Keratinocyte (primary cell): ENCODE measurements around the gene CASP7.

Experiments
- CTCF ChIP-seq, 3 experiments: IDR thresholded peaks in 1 of 3; conservative IDR thresholded peaks in 1 of 3; optimal IDR thresholded peaks in 1 of 3; 2 replicates in 2 of 3; 3 replicates in 1 of 3; pipeline versions ENCODE3 to v1.5.1; 2011; ENCODE audit warnings: low read length in 3 of 3, mild to moderate bottlenecking in 3 of 3, moderate library complexity in 2 of 3, control low read depth in 1 of 3, inconsistent platforms in 1 of 3; ENCODE audit not compliant: insufficient read depth in 2 of 3; ENCODE audit errors: extremely low read depth in 1 of 3
- EZH2 ChIP-seq: IDR thresholded peaks from one replicate; pipeline ENCODE4 v1.6.1; 2012; ENCODE audit warnings: inconsistent platforms, mild to moderate bottlenecking, low read length, moderate library complexity

GRCh38 chr10:113718969-113719822 lies 39.5 kb downstream of the CASP7 start:
- TF ChIP-seq CTCF (optimal IDR thresholded peaks at IDR 0.05 in 1 of 3, IDR thresholded peaks at IDR 0.05 in 1 of 3, conservative IDR thresholded peaks at IDR 0.05 in 1 of 3; ENCODE audit: extremely low read depth in 1 of 3, insufficient read depth in 2 of 3, low read length in 3 of 3) (no peak), EZH2 (no peak)
